Embryonic facial prominence (tissue), 1 donor: ENCODE results near the gene SYNPO.

Experiments
- DNase-seq: peaks from one replicate; pipeline ENCODE4 v3.0.0-alpha.2; 2016; ENCODE audit errors: extremely low spot score

Gene SYNPO

GRCh38 chr5:150606476-150606875 lies 34.0 kb upstream of the SYNPO start:
- DNase-seq = no peak

GRCh38 chr5:150607105-150607504 lies 33.4 kb upstream of the SYNPO start:
- DNase-seq = no peak

GRCh38 chr5:150607991-150608390 lies 32.5 kb upstream of the SYNPO start:
- no peak for DNase-seq

- DNase-seq = no peak
Measured at GRCh38 chr5:150608991-150609390, 31.5 kb upstream of the SYNPO start.

- no peak for DNase-seq
Measured at GRCh38 chr5:150609843-150610584, 30.4 kb upstream of the SYNPO start.

- DNase-seq = no peak
Measured at GRCh38 chr5:150611026-150611425, 29.4 kb upstream of the SYNPO start.

- DNase-seq = no peak
Measured at GRCh38 chr5:150612405-150612804, 28.1 kb upstream of the SYNPO start.

- DNase-seq = no peak
Measured at GRCh38 chr5:150612905-150613670, 27.4 kb upstream of the SYNPO start.

GRCh38 chr5:150613991-150614660 lies 26.3 kb upstream of the SYNPO start:
- DNase-seq = no peak

GRCh38 chr5:150614661-150615060 lies 25.8 kb upstream of the SYNPO start:
- DNase-seq = no peak

- DNase-seq = peak; percentile 66
Measured at GRCh38 chr5:150615141-150615699, 25.2 kb upstream of the SYNPO start.

GRCh38 chr5:150616024-150616470 lies 24.4 kb upstream of the SYNPO start:
- DNase-seq = no peak

- DNase-seq = no peak
Measured at GRCh38 chr5:150616506-150616905, 24.0 kb upstream of the SYNPO start.

GRCh38 chr5:150618163-150618562 lies 22.3 kb upstream of the SYNPO start:
- no peak for DNase-seq

GRCh38 chr5:150618588-150619281 lies 21.7 kb upstream of the SYNPO start:
- DNase-seq = no peak

GRCh38 chr5:150619359-150620230 lies 20.9 kb upstream of the SYNPO start:
- DNase-seq = no peak

- no peak for DNase-seq
Measured at GRCh38 chr5:150621301-150621700, 19.2 kb upstream of the SYNPO start.

- DNase-seq = no peak
Measured at GRCh38 chr5:150622157-150622556, 18.3 kb upstream of the SYNPO start.

- no peak for DNase-seq
Measured at GRCh38 chr5:150623152-150623877, 17.1 kb upstream of the SYNPO start.

- DNase-seq = no peak
Measured at GRCh38 chr5:150623878-150624216, 16.6 kb upstream of the SYNPO start.
